Measurements from ENCODE around the gene SLC6A13. TPM values are rescaled to one million over a fixed set of nuclear protein-coding genes. Genes with fewer than 3 reads are reported as not detected.

SLC6A13 gene
- total and polyA plus RNA-seq, 2 of the 13 experiments (the other 11 are each of a cell fraction or from before 2014, with no cell fraction given): 0.05 to 0.15 TPM

- TF ChIP-seq CCDC6 (CRISPR knock-in tag; IDR thresholded peaks at IDR 0.05) (peak; percentile 96), KLF15 (CRISPR knock-in tag; IDR thresholded peaks at IDR 0.05; ENCODE audit: borderline replicate concordance) (peak; percentile 88; the same call in 1 of the 2 replicates), ZNF317 (CRISPR knock-in tag; IDR thresholded peaks at IDR 0.05) (peak; percentile 95), POLR2A (IDR thresholded peaks at IDR 0.05; ENCODE audit: insufficient read depth in 1 of 2, low read depth in 2 of 2, low read length in 2 of 2) (no peak), ZBED4 (CRISPR knock-in tag; IDR thresholded peaks at IDR 0.05; ENCODE audit: borderline replicate concordance) (peak; percentile 94), ZNF704 (CRISPR knock-in tag; IDR thresholded peaks at IDR 0.05; ENCODE audit: borderline replicate concordance) (0 out of 2 replicates have a peak, but pooled peaks have one; percentile 30), ZNF512B (CRISPR knock-in tag; IDR thresholded peaks at IDR 0.05; ENCODE audit: borderline replicate concordance) (peak; percentile 80; the same call in 1 of the 2 replicates), FOXK1 (CRISPR knock-in tag; IDR thresholded peaks at IDR 0.05; ENCODE audit: borderline replicate concordance, low read depth) (peak; percentile 100), ZNF207 (IDR thresholded peaks at IDR 0.05; ENCODE audit: borderline replicate concordance) (no peak), KDM1A (CRISPR knock-in tag; IDR thresholded peaks at IDR 0.05) (peak; percentile 94), ZNF737 (CRISPR knock-in tag; IDR thresholded peaks at IDR 0.05; ENCODE audit: borderline replicate concordance) (no peak), KDM3A (CRISPR knock-in tag; IDR thresholded peaks at IDR 0.05; ENCODE audit: low read depth) (peak; percentile 95), RFX5 (IDR thresholded peaks at IDR 0.05; ENCODE audit: low read depth, low read length) (no peak), TEAD2 (CRISPR knock-in tag; IDR thresholded peaks at IDR 0.05) (no peak), FOXK2 (IDR thresholded peaks at IDR 0.05) (peak; percentile 98), ZNF431 (CRISPR knock-in tag; IDR thresholded peaks at IDR 0.05; ENCODE audit: borderline replicate concordance, low read depth) (peak; percentile 56; the same call in 1 of the 2 replicates), SMYD3 (CRISPR knock-in tag; IDR thresholded peaks at IDR 0.05) (peak; percentile 91), TOE1 (CRISPR knock-in tag; IDR thresholded peaks at IDR 0.05) (no peak), ZFP37 (CRISPR knock-in tag; IDR thresholded peaks at IDR 0.05; ENCODE audit: borderline replicate concordance) (peak; percentile 84; the same call in 1 of the 2 replicates), KMT2B (CRISPR knock-in tag; IDR thresholded peaks at IDR 0.05) (0 out of 2 replicates have a peak, but pooled peaks have one; percentile 50), ZNF713 (CRISPR knock-in tag; IDR thresholded peaks at IDR 0.05) (no peak), RFX3 (CRISPR knock-in tag; IDR thresholded peaks at IDR 0.05) (no peak), SYNCRIP (IDR thresholded peaks at IDR 0.05; ENCODE audit: insufficient read depth, low read depth, low read length) (no peak)
These were observed 52.1 kb downstream of the SLC6A13 start (continued) for GRCh38 chr12:210277-211141.
